ENCODE data around the gene PHLDA3.

DNA sequence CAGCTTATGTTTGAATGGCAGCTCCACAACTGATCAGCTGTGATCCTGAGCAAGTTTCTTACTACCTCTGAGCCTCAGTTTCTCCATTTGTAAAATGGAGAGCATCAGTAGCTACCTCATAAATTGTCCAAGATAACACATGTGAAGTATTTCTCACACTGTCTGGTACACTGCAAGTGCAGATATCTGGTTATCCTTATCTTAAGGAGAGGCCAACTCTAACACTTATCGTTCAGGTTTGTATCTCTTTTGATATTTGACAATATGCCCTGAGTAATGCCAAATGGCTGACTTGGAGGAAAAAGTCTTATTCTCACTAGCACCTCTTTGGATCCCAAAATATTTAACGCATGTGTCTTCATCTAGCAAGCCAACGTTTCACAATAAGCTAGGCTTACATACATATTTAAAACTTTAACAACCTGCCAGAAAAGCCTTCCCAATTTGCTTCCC is 35.2 kb upstream of the PHLDA3 start:
- TF ChIP-seq, protein P1, sequence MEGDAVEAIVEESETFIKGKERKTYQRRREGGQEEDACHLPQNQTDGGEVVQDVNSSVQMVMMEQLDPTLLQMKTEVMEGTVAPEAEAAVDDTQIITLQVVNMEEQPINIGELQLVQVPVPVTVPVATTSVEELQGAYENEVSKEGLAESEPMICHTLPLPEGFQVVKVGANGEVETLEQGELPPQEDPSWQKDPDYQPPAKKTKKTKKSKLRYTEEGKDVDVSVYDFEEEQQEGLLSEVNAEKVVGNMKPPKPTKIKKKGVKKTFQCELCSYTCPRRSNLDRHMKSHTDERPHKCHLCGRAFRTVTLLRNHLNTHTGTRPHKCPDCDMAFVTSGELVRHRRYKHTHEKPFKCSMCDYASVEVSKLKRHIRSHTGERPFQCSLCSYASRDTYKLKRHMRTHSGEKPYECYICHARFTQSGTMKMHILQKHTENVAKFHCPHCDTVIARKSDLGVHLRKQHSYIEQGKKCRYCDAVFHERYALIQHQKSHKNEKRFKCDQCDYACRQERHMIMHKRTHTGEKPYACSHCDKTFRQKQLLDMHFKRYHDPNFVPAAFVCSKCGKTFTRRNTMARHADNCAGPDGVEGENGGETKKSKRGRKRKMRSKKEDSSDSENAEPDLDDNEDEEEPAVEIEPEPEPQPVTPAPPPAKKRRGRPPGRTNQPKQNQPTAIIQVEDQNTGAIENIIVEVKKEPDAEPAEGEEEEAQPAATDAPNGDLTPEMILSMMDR (IDR thresholded peaks at IDR 0.05) = no peak
- TF ChIP-seq POLR2A (IDR thresholded peaks at IDR 0.05) = no peak

Measured in ovary (tissue), 3 donors.